Glutamatergic neuron (in vitro differentiated cells): ENCODE data around the gene C1orf174. TPM values are rescaled to one million over a fixed set of nuclear protein-coding genes. Genes with fewer than 3 reads are reported as not detected.
"Not testable (repeated sequence)": the region's sequence is repeated elsewhere in the genome, so short reads cannot be mapped to it uniquely, and the experiment has no call there.

Experiments used
- DNase-seq: peaks from one replicate; pipeline ENCODE4 v3.0.0; 2022
- H3K27ac Mint-ChIP-seq: one replicate; pipeline ENCODE4 v1.8.0; 2020; ENCODE audit warnings: mild to moderate bottlenecking, mixed read lengths, inconsistent platforms; ENCODE audit not compliant: unreplicated experiment
- H3K27me3 Mint-ChIP-seq: one replicate; pipeline ENCODE4 v1.8.0; 2020; ENCODE audit warnings: mild to moderate bottlenecking, moderate library complexity, mixed read lengths, inconsistent platforms; ENCODE audit not compliant: unreplicated experiment
- H3K36me3 Mint-ChIP-seq: one replicate; pipeline ENCODE4 v1.8.0; 2020; ENCODE audit warnings: mild to moderate bottlenecking, mixed read lengths, inconsistent platforms; ENCODE audit not compliant: unreplicated experiment
- H3K4me1 Mint-ChIP-seq: one replicate; pipeline ENCODE4 v1.8.0; 2020; ENCODE audit warnings: mild to moderate bottlenecking, low read depth, mixed read lengths, inconsistent platforms; ENCODE audit not compliant: unreplicated experiment
- H3K4me3 Mint-ChIP-seq: one replicate; pipeline ENCODE4 v1.8.0; 2020; ENCODE audit warnings: mild to moderate bottlenecking, mixed read lengths, inconsistent platforms; ENCODE audit not compliant: unreplicated experiment
- H3K9me3 Mint-ChIP-seq: one replicate; pipeline ENCODE4 v1.8.0; 2020; ENCODE audit warnings: mild to moderate bottlenecking, moderate library complexity, mixed read lengths, inconsistent platforms; ENCODE audit not compliant: unreplicated experiment
- CTCF ChIP-seq: fragments of 200-600 bp; sonication (generic); IDR thresholded peaks from one replicate; pipeline ENCODE4 v1.5.0; 2021; ENCODE audit not compliant: partially characterized antibody, unreplicated experiment
- total RNA-seq: library from RNA; stranded (reverse); fragmentation: NEBNext Ultra II Directional; extraction: Animal tissue kit (Norgen Biotek cat#: 25700); gene quantifications from one replicate; pipeline ENCODE4 v1.2.1, GENCODE V29; 2021; ENCODE audit not compliant: unreplicated experiment

C1orf174 gene
- total RNA-seq, 1 donor from 2014 or later, result 16.9 TPM

DNA sequence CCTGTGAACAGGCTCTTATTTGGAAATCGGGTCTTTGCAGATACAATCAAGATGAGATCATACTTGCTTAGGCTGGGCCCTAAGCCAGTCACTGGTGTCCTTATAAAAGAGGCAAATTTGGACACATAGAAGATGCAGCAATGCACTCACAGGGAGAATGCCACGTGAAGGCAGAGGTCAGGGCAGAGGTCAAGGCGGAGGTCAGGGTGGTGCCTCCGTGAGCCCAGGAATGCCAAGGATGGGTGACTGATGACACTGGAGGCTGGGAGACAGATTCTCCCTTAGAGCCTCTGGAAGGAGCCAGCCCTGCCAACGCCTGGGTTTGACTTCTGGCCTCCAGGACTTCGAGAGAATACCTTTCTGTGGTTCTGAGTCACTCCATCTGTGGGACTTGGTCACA is 22.8 kb upstream of the C1orf174 start:
- H3K4me3 Mint-ChIP-seq, result no peak overlapping the region
- H3K27me3 Mint-ChIP-seq, result peaks cover 3% of the 10 kb centered on the region
- peaks cover 14% of the 10 kb centered on the region for H3K9me3 Mint-ChIP-seq
- H3K27ac Mint-ChIP-seq, result no peak overlapping the region
- H3K36me3 Mint-ChIP-seq, result peaks cover 5% of the 10 kb centered on the region
- no peaks in the 10 kb centered on the region for H3K4me1 Mint-ChIP-seq
- DNase-seq, result no peak
- TF ChIP-seq CTCF, result no peak

- Mint-ChIP-seq H3K36me3 (peaks cover 5% of the 10 kb centered on the region), H3K4me1 (no peaks in the 10 kb centered on the region), H3K9me3 (peaks cover 14% of the 10 kb centered on the region), H3K27me3 (peaks cover 3% of the 10 kb centered on the region), H3K27ac (no peak overlapping the region), H3K4me3 (no peak overlapping the region)
- TF ChIP-seq CTCF, result no peak
- DNase-seq, result no peak
Measured at GRCh38 chr1:3922201-3922725, 22.2 kb upstream of the C1orf174 start.

GRCh38 chr1:3921765-3922164 is 21.7 kb upstream of the C1orf174 start:
- Mint-ChIP-seq H3K36me3 (peaks cover 5% of the 10 kb centered on the region), H3K27me3 (peaks cover 3% of the 10 kb centered on the region), H3K27ac (no peak overlapping the region), H3K9me3 (peaks cover 12% of the 10 kb centered on the region), H3K4me1 (no peaks in the 10 kb centered on the region), H3K4me3 (no peak overlapping the region)
- DNase-seq, result no peak
- TF ChIP-seq CTCF, result no peak

GRCh38 chr1:3919706-3920105 is 19.6 kb upstream of the C1orf174 start:
- no peak for DNase-seq
- H3K4me3 Mint-ChIP-seq, result no peak overlapping the region
- TF ChIP-seq CTCF, result no peak
- peaks cover 2% of the 10 kb centered on the region for H3K27me3 Mint-ChIP-seq
- H3K9me3 Mint-ChIP-seq, result peaks cover 6% of the 10 kb centered on the region
- no peak overlapping the region for H3K27ac Mint-ChIP-seq
- no peaks in the 10 kb centered on the region for H3K4me1 Mint-ChIP-seq
- no peaks in the 10 kb centered on the region for H3K36me3 Mint-ChIP-seq

DNA sequence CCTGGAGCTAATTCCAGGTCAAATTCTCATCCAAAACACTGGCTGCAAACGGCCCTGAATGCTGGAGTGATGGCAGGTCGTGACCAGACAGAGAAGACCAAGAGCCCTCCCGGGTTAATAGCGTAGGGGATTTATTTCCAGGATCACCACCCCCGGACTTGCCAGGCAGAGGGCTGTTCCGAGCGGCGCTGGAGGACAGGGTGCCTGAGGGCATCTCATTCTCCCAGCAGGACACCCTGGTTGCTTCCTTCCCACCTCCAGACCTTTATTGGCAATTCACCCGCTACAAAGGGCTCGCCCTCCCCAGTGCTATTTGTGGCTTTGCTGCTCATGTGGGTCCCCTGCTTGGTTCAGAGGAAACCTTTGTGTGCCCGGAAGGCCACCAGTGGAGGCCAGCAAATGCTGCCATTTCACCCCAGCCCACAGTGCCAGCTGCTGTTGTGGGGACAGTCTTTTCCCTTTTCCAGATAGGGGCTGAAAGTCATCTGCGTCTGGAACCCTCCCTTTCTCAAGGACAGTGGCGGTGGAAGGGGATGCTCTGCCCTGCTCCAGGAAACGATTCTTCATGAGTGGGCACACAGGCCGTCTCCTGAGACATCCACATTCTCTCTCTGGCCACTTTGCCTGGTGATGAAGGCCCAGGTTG is 19.0 kb upstream of the C1orf174 start:
- Mint-ChIP-seq H3K27ac (no peak overlapping the region), H3K36me3 (no peaks in the 10 kb centered on the region), H3K27me3 (peaks cover 2% of the 10 kb centered on the region), H3K4me1 (no peaks in the 10 kb centered on the region), H3K9me3 (peaks cover 6% of the 10 kb centered on the region), H3K4me3 (no peak overlapping the region)
- no peak for DNase-seq
- no peak for TF ChIP-seq CTCF

DNA sequence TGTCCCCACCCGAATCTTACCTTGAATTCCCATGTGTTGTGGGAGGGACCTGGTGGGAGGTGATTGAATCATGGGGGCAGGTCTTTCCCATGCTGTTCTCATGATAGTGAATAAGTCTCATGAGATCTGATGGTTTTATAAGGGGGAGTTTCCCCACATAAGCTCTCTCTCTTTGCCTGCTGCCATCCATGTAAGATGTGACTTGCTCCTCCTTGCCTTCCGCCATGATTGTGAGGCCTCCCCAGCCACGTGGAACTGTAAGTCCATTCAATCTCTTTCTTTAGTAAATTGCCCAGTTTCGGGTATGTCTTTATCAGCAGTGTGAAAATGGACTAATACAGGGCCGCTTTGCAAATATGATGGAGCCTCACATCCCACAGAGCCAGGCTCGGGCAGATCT is 18.3 kb upstream of the C1orf174 start:
- H3K36me3 Mint-ChIP-seq, DNase-seq, H3K9me3 Mint-ChIP-seq, H3K27me3 Mint-ChIP-seq, H3K4me3 Mint-ChIP-seq, H3K4me1 Mint-ChIP-seq, H3K27ac Mint-ChIP-seq: not testable (repeated sequence)
